GM19468 (cell line): ENCODE results near the gene CABP7.
"Not testable (repeated sequence)": the region's sequence is repeated elsewhere in the genome, so short reads cannot be mapped to it uniquely, and the experiment has no call there.

Source experiments
- ATAC-seq: cut with Tn5 transposase; IDR thresholded peaks from one replicate; pipeline ENCODE4 v1.9.1; 2021; ENCODE audit warnings: mild to moderate bottlenecking, moderate library complexity, moderate number of reproducible peaks; ENCODE audit not compliant: unreplicated experiment; ENCODE audit errors: extremely low read depth

Gene CABP7

DNA sequence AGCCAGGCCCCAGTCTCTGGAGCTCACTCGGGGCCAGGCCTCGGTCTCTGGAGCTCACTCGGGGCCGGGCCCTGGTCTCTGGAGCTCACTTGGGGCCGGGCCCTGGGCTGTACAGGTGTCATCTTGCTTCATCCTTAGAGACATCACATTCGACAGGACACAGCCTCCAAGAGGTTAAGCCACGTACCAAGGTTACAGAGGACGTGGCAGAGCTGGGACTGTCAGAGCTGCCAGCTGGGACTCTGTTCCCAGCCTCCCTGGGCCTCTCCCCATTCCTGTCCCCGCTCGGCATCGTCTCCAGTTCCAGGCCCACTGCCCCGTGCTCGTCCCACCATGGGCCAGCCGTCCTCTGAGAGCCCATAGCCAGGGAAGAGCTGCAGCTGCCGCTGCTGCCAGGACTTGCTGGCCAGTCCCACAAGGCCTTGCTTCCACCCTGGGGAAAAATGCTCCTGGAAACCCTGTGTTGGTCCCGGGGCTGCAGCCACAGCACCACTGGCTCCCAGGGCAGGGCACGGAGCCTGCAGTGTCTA, 19.6 kb downstream of the CABP7 start:
- no peak for ATAC-seq

- no peak for ATAC-seq
These were observed 20.4 kb downstream of the CABP7 start for GRCh38 chr22:29740216-29740615.

GRCh38 chr22:29741926-29742325, 22.1 kb downstream of the CABP7 start:
- ATAC-seq: no peak

DNA sequence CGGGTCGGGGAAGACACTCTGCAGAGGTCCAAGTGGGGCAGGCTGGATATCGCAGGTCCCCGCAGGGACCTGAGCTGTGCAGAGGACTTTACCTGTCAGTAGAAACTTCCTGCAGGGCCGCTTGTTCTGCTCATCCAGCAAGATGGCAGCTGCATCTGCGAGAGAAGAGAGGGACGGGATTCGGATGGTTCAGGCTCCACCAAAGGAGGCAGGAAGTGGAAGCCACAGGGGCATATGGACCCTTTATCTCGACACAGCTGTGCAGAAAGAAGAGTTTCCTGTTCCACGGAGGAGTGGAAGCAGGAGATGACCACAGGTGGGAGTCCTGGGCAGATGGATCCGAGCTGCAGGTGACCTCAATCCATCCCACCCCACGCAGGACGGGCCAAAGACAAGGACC, 22.5 kb downstream of the CABP7 start:
- no peak for ATAC-seq

- ATAC-seq: no peak
These were observed 25.1 kb downstream of the CABP7 start for GRCh38 chr22:29744902-29745301.

- ATAC-seq: no peak
These were observed 28.0 kb downstream of the CABP7 start for GRCh38 chr22:29747832-29748231.

DNA sequence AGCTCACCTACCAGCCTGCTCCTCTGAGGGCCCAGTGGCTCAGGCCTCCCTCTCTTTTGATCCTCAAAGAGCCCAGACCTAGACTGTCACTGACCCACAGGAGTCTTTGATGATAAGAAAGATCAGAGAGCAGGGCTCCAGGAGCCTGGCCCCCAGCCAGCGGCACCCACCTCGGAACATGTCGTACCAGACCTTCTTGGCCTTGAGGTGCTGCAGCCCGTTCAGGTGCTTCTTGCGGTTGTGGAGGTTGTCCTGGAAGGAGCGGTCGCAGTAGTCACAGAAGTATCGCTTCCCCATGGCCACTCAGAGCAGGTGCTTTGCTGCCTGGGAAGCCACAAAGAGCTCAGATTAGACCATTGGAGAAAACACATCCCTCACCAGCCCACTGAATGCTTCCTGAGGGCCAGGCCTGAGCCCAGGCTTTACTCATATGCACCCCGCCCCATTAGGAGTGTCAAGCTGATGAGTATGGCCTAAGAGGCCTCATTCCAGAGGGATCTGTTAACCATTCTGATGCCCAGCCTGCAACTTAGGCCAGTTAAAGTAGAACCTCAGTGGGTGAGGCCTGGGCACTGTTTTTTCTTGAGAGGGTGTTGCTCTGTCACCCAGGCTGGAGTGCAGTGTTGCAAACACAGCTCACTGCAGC, 28.6 kb downstream of the CABP7 start:
- no peak for ATAC-seq

GRCh38 chr22:29750029-29750428, 30.2 kb downstream of the CABP7 start:
- no peak for ATAC-seq

- ATAC-seq: no peak
These were observed 31.0 kb downstream of the CABP7 start for GRCh38 chr22:29750559-29751538.

- no peak for ATAC-seq
These were observed 31.9 kb downstream of the CABP7 start for GRCh38 chr22:29751669-29752068.

DNA sequence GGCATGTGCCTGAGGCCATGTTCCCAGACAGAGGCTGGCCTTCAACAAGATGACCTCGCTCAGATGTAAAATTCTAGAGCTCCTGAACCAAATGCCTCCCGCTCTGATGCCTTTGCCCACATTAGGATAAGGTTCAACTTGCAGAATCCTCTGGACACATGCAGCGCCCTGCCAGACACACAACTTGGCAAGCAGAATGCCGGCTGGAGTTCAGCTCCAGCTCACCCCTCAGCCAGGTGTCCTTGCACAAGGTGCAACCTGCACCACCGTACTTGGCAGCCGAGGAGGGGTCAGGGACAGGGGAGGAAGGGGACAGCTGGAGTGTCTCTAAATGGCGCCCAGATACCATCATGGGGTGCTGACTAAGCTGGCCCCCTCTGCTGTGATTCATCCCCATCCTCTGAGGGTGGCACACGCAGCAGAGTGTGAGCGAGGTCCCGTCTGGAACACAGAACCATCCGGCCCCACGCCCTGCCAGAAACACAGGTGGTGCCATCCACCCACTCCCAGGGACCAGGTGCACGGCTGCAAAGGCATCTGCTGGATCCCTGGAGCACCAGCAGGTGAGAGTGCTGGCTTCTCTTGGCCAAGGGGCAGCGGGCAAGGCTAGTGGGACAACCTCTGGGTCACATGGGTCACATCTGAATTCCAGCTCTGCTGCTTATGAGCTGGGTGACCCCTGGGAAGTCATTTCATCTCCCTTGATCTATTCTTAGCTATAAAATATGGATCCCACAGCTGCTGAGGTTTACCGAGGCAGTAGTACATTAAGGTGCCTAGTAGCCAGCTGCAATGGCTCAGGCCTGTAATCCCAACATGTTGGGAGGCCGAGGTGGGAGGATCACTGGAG, 34.2 kb downstream of the CABP7 start:
- ATAC-seq: no peak

DNA sequence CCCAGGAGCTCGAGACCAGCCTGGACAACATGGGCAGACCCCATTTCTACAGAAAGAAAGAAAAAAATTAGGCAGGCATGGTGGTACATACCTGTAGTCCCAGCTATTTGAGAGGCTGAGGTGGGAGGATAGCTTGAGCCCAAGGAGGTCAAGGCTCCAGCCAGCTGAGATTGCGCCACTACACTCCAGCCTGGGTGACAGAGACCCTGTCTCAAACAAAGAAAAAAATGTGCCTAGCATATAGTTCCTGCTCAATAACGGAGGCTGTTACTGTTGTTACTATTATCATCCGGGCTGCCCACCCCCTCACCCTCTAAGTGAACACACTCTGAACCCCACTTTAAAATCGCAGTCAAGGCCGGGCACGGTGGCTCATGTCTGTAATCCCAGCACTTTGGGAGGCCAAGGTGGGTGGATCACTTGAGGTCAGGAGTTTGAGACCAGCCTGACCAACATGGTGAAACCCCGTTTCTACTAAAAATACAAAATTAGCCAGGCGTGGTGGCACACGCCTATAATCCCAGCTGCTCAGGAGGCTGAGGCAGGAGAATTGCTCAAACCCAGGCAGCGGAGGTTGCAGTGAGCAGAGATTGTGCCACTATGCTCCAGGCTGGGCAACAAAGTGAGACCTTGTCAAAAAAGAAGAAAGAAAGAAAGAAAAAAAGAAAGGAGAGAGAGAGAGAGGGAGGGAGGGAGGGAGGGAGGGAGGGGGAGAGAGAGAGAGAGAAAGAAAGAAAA, 35.0 kb downstream of the CABP7 start:
- ATAC-seq: not testable (repeated sequence)

GRCh38 chr22:29755889-29756288, 36.1 kb downstream of the CABP7 start:
- ATAC-seq: no peak

GRCh38 chr22:29756341-29756740, 36.5 kb downstream of the CABP7 start:
- no peak for ATAC-seq

GRCh38 chr22:29757096-29757495, 37.3 kb downstream of the CABP7 start:
- no peak for ATAC-seq

GRCh38 chr22:29758068-29758622, 38.3 kb downstream of the CABP7 start:
- ATAC-seq: no peak

DNA sequence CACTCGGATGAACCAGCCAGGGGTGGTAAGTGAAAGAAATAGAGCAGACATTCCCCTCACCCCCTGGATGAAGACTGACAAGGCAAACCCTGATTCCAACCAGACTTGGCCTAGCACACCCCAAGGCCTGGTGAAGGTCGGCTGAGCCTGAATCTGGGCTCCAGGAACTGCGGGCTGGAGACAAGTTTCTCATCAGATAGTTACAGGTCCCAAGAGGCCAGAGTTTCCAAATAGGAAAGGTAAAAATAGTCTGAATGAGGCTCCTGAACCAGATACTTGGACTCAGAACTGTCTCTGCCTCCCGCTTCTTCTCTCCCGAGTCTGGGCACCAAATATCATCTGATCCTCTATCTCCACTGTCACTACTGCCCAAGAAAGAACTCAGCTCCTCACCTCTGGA, 39.2 kb downstream of the CABP7 start:
- no peak for ATAC-seq

- no peak for ATAC-seq
These were observed 42.5 kb downstream of the CABP7 start for GRCh38 chr22:29762263-29762662.

- no peak for ATAC-seq
These were observed 46.3 kb downstream of the CABP7 start for GRCh38 chr22:29765905-29766631.
